IMR-90 (cell line): Measurements from ENCODE around the gene FOXP1. TPM values are rescaled to one million over a fixed set of nuclear protein-coding genes. Genes with fewer than 3 reads are reported as not detected.

Experiments
- ATAC-seq: fragments of 200-7000 bp; cut with Tn5 transposase; 2 replicates; pipeline ENCODE4 v1.9.1; 2020; ENCODE audit warnings: low read depth, mild to moderate bottlenecking, moderate library complexity
- BruUV-seq: library from RNA; stranded (reverse); fragments of 400-500 nt; replicated peaks from 2 replicates; lab custom pipeline; 2021; lab: Mats Ljungman, UMichigan
- CTCF ChIA-PET: fragments of 300-600 bp; formaldehyde crosslinking; extraction: SDS; loops from one replicate; lab custom pipeline; 2021; ENCODE audit warnings: antibody characterized with exemption; lab: Yijun Ruan, JAX
- POLR2A ChIA-PET: fragments of 300-600 bp; sonication (Branson Sonifier 250); formaldehyde crosslinking; loops from one replicate; lab custom pipeline; 2022; ENCODE audit warnings: antibody characterized with exemption; ENCODE audit not compliant: unreplicated experiment; lab: Charles Lee
- DNase-seq: peaks from one replicate; pipeline ENCODE4 v3.0.0; 2013
- H2AFZ ChIP-seq: replicated peaks from 2 replicates; pipeline ENCODE3; 2013; ENCODE audit warnings: low read length, mild to moderate bottlenecking; ENCODE audit not compliant: poor library complexity
- H2AK5ac ChIP-seq: 2 replicates; pipeline ENCODE4 v1.6.1; 2013; ENCODE audit warnings: low read depth, low read length, inconsistent platforms
- H2AK9ac ChIP-seq: replicated peaks from 2 replicates; pipeline ENCODE3; 2013; ENCODE audit warnings: mild to moderate bottlenecking, low read depth, low read length, moderate library complexity; ENCODE audit not compliant: poor library complexity
- H2BK120ac ChIP-seq: 2 replicates; pipeline ENCODE4 v1.6.1; 2013; ENCODE audit warnings: low read depth, low read length, inconsistent platforms
- H2BK15ac ChIP-seq: 3 replicates; pipeline ENCODE4 v1.6.1; 2013; ENCODE audit warnings: low read depth, low read length, inconsistent platforms
- H2BK20ac ChIP-seq: 2 replicates; pipeline ENCODE4 v1.6.1; 2013; ENCODE audit warnings: low read depth, mild to moderate bottlenecking, inconsistent platforms, low read length, moderate library complexity
- H2BK5ac ChIP-seq: 2 replicates; pipeline ENCODE4 v1.6.1; 2013; ENCODE audit warnings: mild to moderate bottlenecking, low read depth, low read length, inconsistent platforms; ENCODE audit not compliant: poor library complexity, severe bottlenecking
- H3K14ac ChIP-seq: replicated peaks from 2 replicates; pipeline ENCODE4 v1.6.1; 2013; ENCODE audit warnings: low read depth, low read length, inconsistent platforms
- H3K18ac ChIP-seq: 2 replicates; pipeline ENCODE4 v1.6.1; 2013; ENCODE audit warnings: low read depth, low read length, control low read depth
- H3K23ac ChIP-seq: 2 replicates; pipeline ENCODE4 v1.6.1; 2013; ENCODE audit warnings: low read depth, low read length, inconsistent platforms
- H3K27ac ChIP-seq: 2 replicates; pipeline ENCODE4 v1.5.1; 2013; ENCODE audit warnings: mild to moderate bottlenecking, control low read depth, low read length; ENCODE audit not compliant: insufficient read depth
- H3K27me3 ChIP-seq: 2 replicates; pipeline ENCODE4 v1.6.1; 2013; ENCODE audit warnings: low read length; ENCODE audit not compliant: control insufficient read depth, insufficient read depth
- H3K36me3 ChIP-seq: 2 replicates; pipeline ENCODE4 v1.6.1; 2013; ENCODE audit warnings: low read length, mixed read lengths; ENCODE audit not compliant: control insufficient read depth, insufficient read depth
- H3K4ac ChIP-seq: 2 replicates; pipeline ENCODE4 v1.6.1; 2013; ENCODE audit warnings: low read depth, low read length, inconsistent platforms
- H3K4me1 ChIP-seq: 2 replicates; pipeline ENCODE4 v1.6.1; 2013; ENCODE audit warnings: low read length, mixed read lengths; ENCODE audit not compliant: control insufficient read depth, insufficient read depth
- H3K4me2 ChIP-seq: 2 replicates; pipeline ENCODE4 v1.6.1; 2013; ENCODE audit warnings: low read depth, mild to moderate bottlenecking, control low read depth, low read length, moderate library complexity
- H3K4me3 ChIP-seq: 2 replicates; pipeline ENCODE4 v1.5.1; 2013; ENCODE audit warnings: low read depth, mild to moderate bottlenecking, control low read depth, low read length, moderate library complexity; ENCODE audit not compliant: insufficient read depth
- H3K56ac ChIP-seq: 2 replicates; pipeline ENCODE4 v1.6.1; 2013; ENCODE audit warnings: low read length, inconsistent platforms; ENCODE audit not compliant: insufficient read depth; ENCODE audit errors: extremely low read depth
- H3K79me1 ChIP-seq, 2 experiments: 2 replicates each; pipeline ENCODE4 v1.6.1; 2013; ENCODE audit warnings: low read length in 2 of 2, inconsistent platforms in 1 of 2, low read depth in 1 of 2
- H3K9ac ChIP-seq: 2 replicates; pipeline ENCODE4 v1.6.1; 2013; ENCODE audit warnings: low read depth, low read length, control low read depth
- H3K9me1 ChIP-seq: 2 replicates; pipeline ENCODE4 v1.6.1; 2013; ENCODE audit warnings: low read length, inconsistent platforms; ENCODE audit not compliant: insufficient read depth
- H3K9me3 ChIP-seq: 2 replicates; pipeline ENCODE4 v1.6.1; 2013; ENCODE audit warnings: low read length; ENCODE audit not compliant: control insufficient read depth, insufficient read depth
- H4K20me1 ChIP-seq: 2 replicates; pipeline ENCODE4 v1.6.1; 2013; ENCODE audit warnings: low read length, inconsistent platforms; ENCODE audit not compliant: insufficient read depth
- H4K5ac ChIP-seq: 2 replicates; pipeline ENCODE4 v1.6.1; 2013; ENCODE audit warnings: mild to moderate bottlenecking, low read depth, low read length, control low read depth
- H4K8ac ChIP-seq, 2 experiments: 2 replicates each; pipeline ENCODE4 v1.6.1; 2013; ENCODE audit warnings: low read depth in 2 of 2, low read length in 2 of 2, control low read depth in 1 of 2, inconsistent platforms in 1 of 2
- H4K91ac ChIP-seq: 2 replicates; pipeline ENCODE4 v1.6.1; 2013; ENCODE audit warnings: low read depth, low read length, inconsistent platforms; ENCODE audit not compliant: insufficient read depth
- BHLHE40 ChIP-seq: fragments of 150-350 bp; IDR thresholded peaks from 2 replicates; pipeline ENCODE4 v1.6.1; 2016; ENCODE audit warnings: mild to moderate bottlenecking, low read depth, low read length
- CEBPB ChIP-seq: IDR thresholded peaks from 2 replicates; pipeline ENCODE4 v1.6.1; 2012; ENCODE audit warnings: low read depth, low read length, improper control_type of control experiment
- CHD1 ChIP-seq: IDR thresholded peaks from 2 replicates; pipeline ENCODE4 v1.6.1; 2012; ENCODE audit warnings: low read depth, low read length, improper control_type of control experiment
- CTCF ChIP-seq: conservative IDR thresholded peaks from 2 replicates; pipeline ENCODE4 v1.5.1; 2012; ENCODE audit warnings: mild to moderate bottlenecking, low read depth, low read length, improper control_type of control experiment
- ELK1 ChIP-seq: fragments of 150-350 bp; IDR thresholded peaks from 2 replicates; pipeline ENCODE4 v1.6.1; 2016; ENCODE audit warnings: low read depth, mild to moderate bottlenecking, low read length, moderate library complexity, borderline replicate concordance
- MAZ ChIP-seq: IDR thresholded peaks from 2 replicates; pipeline ENCODE4 v1.6.1; 2012; ENCODE audit warnings: low read depth, mild to moderate bottlenecking, low read length, improper control_type of control experiment, moderate library complexity, borderline replicate concordance
- MXI1 ChIP-seq: IDR thresholded peaks from 2 replicates; pipeline ENCODE4 v1.6.1; 2012; ENCODE audit warnings: low read depth, mild to moderate bottlenecking, low read length, moderate library complexity, borderline replicate concordance
- RAD21 ChIP-seq: IDR thresholded peaks from 2 replicates; pipeline ENCODE4 v1.6.1; 2012; ENCODE audit warnings: low read length, improper control_type of control experiment
- RCOR1 ChIP-seq: IDR thresholded peaks from 2 replicates; pipeline ENCODE4 v1.6.1; 2012; ENCODE audit warnings: mild to moderate bottlenecking, low read length, improper control_type of control experiment; ENCODE audit not compliant: insufficient replicate concordance
- SMC3 ChIP-seq: fragments of 150-350 bp; IDR thresholded peaks from 2 replicates; pipeline ENCODE4 v1.6.1; 2016; ENCODE audit warnings: low read depth, mild to moderate bottlenecking, antibody characterized with exemption, low read length, moderate library complexity
- USF2 ChIP-seq: fragments of 150-350 bp; IDR thresholded peaks from 2 replicates; pipeline ENCODE4 v1.6.1; 2017; ENCODE audit warnings: mild to moderate bottlenecking, antibody characterized with exemption, low read length, low read depth
- WGBS, 2 experiments: methylation state at CpG; one replicate each; pipeline versions ENCODE4 v1.1.5 to v1.1.7; 2013; ENCODE audit warnings: missing lambda C conversion rate in 2 of 2; ENCODE audit not compliant: insufficient read length in 1 of 2; ENCODE audit errors: extremely low coverage in 2 of 2; 5-methylcytosine and 5-hydroxymethylcytosine counted together
- dilution Hi-C: fragments of 300-500 bp; cut with HindIII; formaldehyde crosslinking; loops from one replicate; pipeline ENCODE4 v1.14.3; 2018; ENCODE audit warnings: low sequenced_read_pairs; ENCODE audit not compliant: unreplicated experiment
- in situ Hi-C: fragments of 300-500 bp; cut with MboI; formaldehyde crosslinking; loops from 3 replicates; pipeline ENCODE4 v1.14.3; 2019; ENCODE audit warnings: low sequenced_read_pairs, inconsistent platforms, mixed read lengths
- intact Hi-C: fragments of 100-400 bp; cut with micrococcal nuclease; formaldehyde crosslinking; loops from 2 replicates; pipeline ENCODE4 v1.10.0; 2022
- polyA plus RNA-seq, 3 experiments: library from polyadenylated mRNA; depleted of rRNA; stranded (reverse); fragments of >200 nt; gene quantifications; 2 replicates each; pipeline ENCODE4 v1.2.3, GENCODE V29; 2012; ENCODE audit warnings: low replicate concordance in 1 of 3
- total RNA-seq: library from RNA; depleted of rRNA; stranded (reverse); fragments of >200 nt; gene quantifications from 2 replicates; pipeline ENCODE4 v1.2.3, GENCODE V29; 2012

FOXP1 gene
- total and polyA plus RNA-seq, 2 of the 4 experiments (the other 2 are of a cell fraction) = 37.0 to 132 TPM

- TF ChIP-seq SMC3 = no peak
Measured at GRCh38 chr3:71067977-71068654, 515.4 kb downstream of the FOXP1 start (continued).

- intact Hi-C loops = loop anchor here (5.0 kb wide), 1 partner anchor 100 kb away; no protein-coding TSS in a partner anchor
- peak; percentile 65 for DNase-seq
- H2BK120ac ChIP-seq = peak overlapping the region; percentile 70
- peak; percentile 96 for TF ChIP-seq CEBPB
- TF ChIP-seq RAD21 = no peak
- TF ChIP-seq CTCF = no peak
- TF ChIP-seq USF2 = no peak
- no peak for TF ChIP-seq ELK1
- no peak for TF ChIP-seq MXI1
- TF ChIP-seq RCOR1 = peak; percentile 83
- no peak for TF ChIP-seq CHD1
- TF ChIP-seq BHLHE40 = 0 out of 2 replicates have a peak, but pooled peaks have one; percentile 22
- no peak for TF ChIP-seq MAZ
Measured at GRCh38 chr3:71066849-71067261, 516.7 kb downstream of the FOXP1 start.

More at GRCh38 chr3:71066849-71067261, 516.7 kb downstream of the FOXP1 start:
- H3K56ac ChIP-seq = no peak overlapping the region
- no peaks in the 10 kb centered on the region for H3K27me3 ChIP-seq
- H2BK20ac ChIP-seq = peak overlapping the region; percentile 51; the same call in 1 of the 2 replicates
- H3K4me2 ChIP-seq = peak overlapping the region; percentile 52
- dilution Hi-C loops = no loop called here
- in situ Hi-C loops = no loop called here
- H2AFZ ChIP-seq = no peak overlapping the region
- ChIA-PET CTCF (no interaction called here), POLR2A (no interaction called here)
- peaks cover 17% of the 10 kb centered on the region for H3K9me1 ChIP-seq
- peak overlapping the region; percentile 68 for H3K27ac ChIP-seq
- H3K23ac ChIP-seq = peak overlapping the region; percentile 83; the same call in 1 of the 2 replicates
- no CpG with 5 or more reads among the region's 3 CpGs for WGBS, 2 experiments
- BruUV-seq = no TSS peak
- no peak overlapping the region for H3K4me3 ChIP-seq
- H3K14ac ChIP-seq = peak overlapping the region; percentile 26; the same call in 1 of the 2 replicates
- peak overlapping the region; percentile 60 for H3K4ac ChIP-seq
- H2BK5ac ChIP-seq = peak overlapping the region; percentile 70
- peak overlapping the region in 1 of 2 experiments; percentile 2; a peak in 1 of 4 replicates for H4K8ac ChIP-seq
- peak overlapping the region; percentile 10; the same call in 1 of the 2 replicates for H4K91ac ChIP-seq
- H2AK5ac ChIP-seq = peak overlapping the region; percentile 57; the same call in 1 of the 2 replicates
- no peaks in the 10 kb centered on the region for H3K36me3 ChIP-seq
- H3K9ac ChIP-seq = no peak overlapping the region
- peak overlapping the region; percentile 45 for H2AK9ac ChIP-seq
- no peaks in the 10 kb centered on the region for H3K9me3 ChIP-seq
- peaks cover 7% of the 10 kb centered on the region; the same call in 1 of the 2 replicates for H4K20me1 ChIP-seq
- no peak overlapping the region for H4K5ac ChIP-seq
- H3K18ac ChIP-seq = 0 out of 2 replicates have a peak overlapping the region, but pooled peaks have one; percentile 24
- H3K4me1 ChIP-seq = peaks cover 13% of the 10 kb centered on the region
- peak; percentile 8; the same call in 1 of the 2 replicates for ATAC-seq
- H2BK15ac ChIP-seq = peak overlapping the region; percentile 15; the same call in 1 of the 3 replicates
- H3K79me1 ChIP-seq = peaks cover 13 to 78% of the 10 kb centered on the region in 2 experiments; a peak in 3 of 4 replicates
